NCI-H2196 treated with DMSO at 0.1 percent for 48 hours (cell line): ENCODE data around the gene TP53BP2.

Source experiments
- DNase-seq: peaks from one replicate; lab custom pipeline; 2025; ENCODE audit not compliant: unreplicated experiment; lab: John Stamatoyannopoulos, UW

Gene TP53BP2

DNA sequence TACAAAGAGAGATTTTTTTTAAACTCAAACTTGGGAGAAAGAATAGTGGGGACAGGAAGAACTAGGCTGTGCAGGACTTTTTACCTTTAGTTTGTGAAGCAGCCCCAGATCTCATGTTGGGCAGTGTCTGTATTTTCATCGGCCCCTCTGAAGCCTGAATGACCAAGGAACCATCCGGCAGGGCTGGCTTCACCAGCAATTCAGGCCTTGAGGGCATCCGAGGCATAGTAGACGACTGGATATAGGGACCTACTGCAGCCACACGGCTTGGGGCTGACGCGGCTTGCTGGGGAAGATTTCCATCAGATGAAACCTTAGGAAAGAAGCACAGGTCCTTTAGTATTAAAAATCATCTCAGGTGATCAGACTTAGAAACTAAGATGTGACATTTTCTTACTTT lies 43.7 kb downstream of the TP53BP2 start:
- no peak for DNase-seq

DNA sequence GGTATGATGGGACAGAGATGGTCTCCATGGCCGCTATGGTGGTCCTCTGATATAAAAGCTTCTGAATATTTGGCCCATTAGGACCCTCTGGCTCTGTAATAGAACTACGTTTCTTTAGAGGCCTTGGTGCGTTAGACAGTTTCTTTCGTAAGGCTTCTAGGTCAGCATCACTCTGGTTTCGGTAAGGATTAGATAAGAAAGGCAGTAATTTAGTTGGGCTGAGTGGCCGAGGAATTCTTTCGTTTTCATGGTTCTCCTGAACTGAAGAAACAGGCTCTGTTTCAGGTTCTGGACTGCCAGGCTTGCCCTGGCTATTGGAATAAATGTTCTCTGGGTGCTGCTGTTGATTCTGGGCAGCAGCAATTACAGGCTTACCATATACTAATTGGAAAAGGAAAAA lies 49.5 kb downstream of the TP53BP2 start:
- DNase-seq, result no peak

GRCh38 chr1:223794136-223794880 lies 51.4 kb downstream of the TP53BP2 start:
- DNase-seq, result no peak

- DNase-seq, result no peak
These were observed 52.0 kb downstream of the TP53BP2 start for GRCh38 chr1:223793716-223794115.

DNA sequence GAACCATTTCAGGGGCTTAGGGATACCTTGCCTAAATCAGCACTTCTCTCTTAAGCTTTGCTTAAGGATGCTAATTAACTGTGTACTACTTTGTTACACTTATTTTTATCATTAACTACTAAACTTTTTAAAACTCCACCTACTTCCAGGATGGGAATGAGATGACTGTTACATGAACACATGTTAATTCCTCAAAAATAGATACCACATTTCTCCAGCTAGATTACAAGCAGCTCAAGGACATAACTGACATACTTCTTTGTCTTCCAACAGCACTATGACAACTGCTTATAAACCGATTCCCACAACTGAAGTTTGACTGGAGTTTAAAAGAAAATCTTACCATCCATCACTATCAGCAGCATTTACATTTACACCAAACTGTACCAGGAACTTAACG lies 53.7 kb downstream of the TP53BP2 start:
- DNase-seq, result no peak

GRCh38 chr1:223788746-223789415 lies 56.9 kb downstream of the TP53BP2 start:
- no peak for DNase-seq

DNA sequence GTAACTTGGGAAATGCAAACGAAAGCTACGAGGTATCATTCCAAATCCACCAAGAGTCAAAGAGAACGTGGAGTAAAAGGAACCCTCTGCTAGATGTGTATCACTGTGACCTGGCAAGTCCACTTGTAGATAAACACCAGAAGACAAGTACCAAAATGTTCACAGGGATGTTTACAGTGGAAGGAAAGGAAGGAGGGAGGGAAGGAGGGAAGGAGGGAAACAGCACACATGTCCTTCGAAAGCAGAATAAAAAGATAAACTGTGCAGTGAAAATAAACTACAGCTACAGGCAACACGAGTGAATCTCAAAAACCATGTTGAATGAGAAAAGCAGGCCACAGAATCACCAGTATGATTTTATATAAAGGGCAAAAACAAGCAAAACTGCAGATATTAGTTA lies 59.9 kb downstream of the TP53BP2 start:
- no peak for DNase-seq

DNA sequence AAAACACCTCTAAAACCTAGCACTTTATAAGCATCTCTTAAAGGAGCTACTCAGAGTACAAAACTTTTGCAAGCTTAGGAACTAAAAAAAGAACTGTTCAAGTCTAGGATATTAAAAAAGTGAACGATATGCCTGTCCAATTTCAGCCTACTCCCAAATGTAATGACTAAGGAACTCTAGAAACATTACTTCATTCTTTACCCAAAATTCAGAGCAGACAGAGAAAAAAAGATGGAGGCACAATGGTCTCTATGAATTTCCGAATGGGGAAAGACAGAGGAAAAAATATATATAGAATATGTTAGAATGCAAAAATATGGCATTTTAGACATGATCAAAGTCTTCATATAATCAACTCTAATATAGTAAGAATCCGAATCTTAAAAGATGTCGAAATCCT lies 61.2 kb downstream of the TP53BP2 start:
- DNase-seq, result no peak

- no peak for DNase-seq
These were observed 62.1 kb downstream of the TP53BP2 start for GRCh38 chr1:223783676-223784075.

- no peak for DNase-seq
These were observed 64.8 kb downstream of the TP53BP2 start for GRCh38 chr1:223780949-223781348.

GRCh38 chr1:223780318-223780717 lies 65.4 kb downstream of the TP53BP2 start:
- no peak for DNase-seq

GRCh38 chr1:223776826-223777454 lies 68.8 kb downstream of the TP53BP2 start:
- DNase-seq, result no peak

GRCh38 chr1:223776075-223776814 lies 69.5 kb downstream of the TP53BP2 start:
- DNase-seq, result no peak

- no peak for DNase-seq
These were observed 70.1 kb downstream of the TP53BP2 start for GRCh38 chr1:223775711-223776074.

- DNase-seq, result no peak
These were observed 70.7 kb downstream of the TP53BP2 start for GRCh38 chr1:223775054-223775453.

- no peak for DNase-seq
These were observed 71.5 kb downstream of the TP53BP2 start for GRCh38 chr1:223774134-223774814.

DNA sequence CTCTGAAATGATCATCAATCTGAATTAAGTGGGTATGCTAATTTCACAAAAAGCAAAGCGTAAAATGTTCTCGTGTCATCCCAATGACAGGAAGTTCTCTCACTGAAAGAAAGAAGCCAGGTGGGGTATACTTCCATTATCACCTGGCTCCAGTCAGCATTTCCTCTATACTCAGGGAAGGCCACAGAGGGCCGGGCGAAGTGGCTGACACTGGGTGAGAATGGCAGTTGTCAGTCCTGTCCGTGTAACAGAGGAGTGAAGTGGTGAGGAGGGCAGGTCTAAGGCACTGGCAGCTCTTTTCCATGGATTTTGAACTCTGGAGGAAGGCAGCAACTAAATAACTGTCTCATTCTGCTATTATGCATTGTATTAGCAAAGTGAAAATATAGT lies 73.0 kb downstream of the TP53BP2 start:
- no peak for DNase-seq

- DNase-seq, result no peak
These were observed 73.7 kb downstream of the TP53BP2 start for GRCh38 chr1:223771814-223772770.

DNA sequence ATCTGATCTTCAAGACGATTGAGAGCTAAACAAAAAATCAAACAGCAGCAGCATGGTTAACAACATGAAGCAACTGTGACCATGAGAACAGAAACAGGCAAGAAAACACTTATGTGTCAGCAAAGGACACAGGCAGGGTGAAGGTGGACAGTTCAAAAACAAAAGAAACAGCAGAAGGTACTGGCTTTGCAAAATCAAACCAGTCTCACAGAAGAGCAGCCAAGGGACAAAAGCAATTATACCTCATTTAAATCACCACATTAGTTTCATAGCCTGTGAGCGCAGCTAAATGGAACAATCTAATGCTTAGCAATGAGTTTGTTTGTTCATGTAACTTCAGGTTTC lies 74.3 kb downstream of the TP53BP2 start:
- no peak for DNase-seq
